ENCODE results near the gene KCNAB1. TPM values are rescaled to one million over a fixed set of nuclear protein-coding genes. Genes with fewer than 3 reads are reported as not detected.

The KCNAB1 gene
- total RNA-seq, 1 donor from 2014 or later = 0.79 TPM

DNA sequence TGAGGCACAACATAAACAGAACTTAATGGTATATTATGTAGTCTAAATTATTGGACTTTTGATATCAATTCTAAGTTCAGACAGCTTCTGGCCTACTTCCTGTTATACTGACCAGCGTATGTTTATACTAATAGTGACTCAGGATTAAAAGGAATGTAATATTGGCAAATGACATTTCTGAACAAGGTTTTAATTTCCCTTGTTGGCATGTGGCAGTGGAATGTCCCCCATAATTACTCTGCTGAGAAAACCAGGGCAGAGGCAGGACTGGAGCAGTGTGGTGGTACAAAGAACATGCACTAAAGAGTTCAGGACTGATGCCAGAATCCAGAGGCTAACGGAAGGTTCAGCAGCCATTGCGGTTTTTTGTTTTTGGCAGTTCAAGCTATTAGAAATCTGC, 184.0 kb downstream of the KCNAB1 start:
- peaks cover 5% of the 10 kb centered on the region for H3K27me3 Mint-ChIP-seq (ENCODE audit: low read depth)
- H3K36me3 Mint-ChIP-seq (ENCODE audit: low read depth) = no peaks in the 10 kb centered on the region
- H3K27ac Mint-ChIP-seq (ENCODE audit: unreplicated experiment) = no peak overlapping the region
- H3K4me3 Mint-ChIP-seq = no peak overlapping the region
- TF ChIP-seq, protein P1, sequence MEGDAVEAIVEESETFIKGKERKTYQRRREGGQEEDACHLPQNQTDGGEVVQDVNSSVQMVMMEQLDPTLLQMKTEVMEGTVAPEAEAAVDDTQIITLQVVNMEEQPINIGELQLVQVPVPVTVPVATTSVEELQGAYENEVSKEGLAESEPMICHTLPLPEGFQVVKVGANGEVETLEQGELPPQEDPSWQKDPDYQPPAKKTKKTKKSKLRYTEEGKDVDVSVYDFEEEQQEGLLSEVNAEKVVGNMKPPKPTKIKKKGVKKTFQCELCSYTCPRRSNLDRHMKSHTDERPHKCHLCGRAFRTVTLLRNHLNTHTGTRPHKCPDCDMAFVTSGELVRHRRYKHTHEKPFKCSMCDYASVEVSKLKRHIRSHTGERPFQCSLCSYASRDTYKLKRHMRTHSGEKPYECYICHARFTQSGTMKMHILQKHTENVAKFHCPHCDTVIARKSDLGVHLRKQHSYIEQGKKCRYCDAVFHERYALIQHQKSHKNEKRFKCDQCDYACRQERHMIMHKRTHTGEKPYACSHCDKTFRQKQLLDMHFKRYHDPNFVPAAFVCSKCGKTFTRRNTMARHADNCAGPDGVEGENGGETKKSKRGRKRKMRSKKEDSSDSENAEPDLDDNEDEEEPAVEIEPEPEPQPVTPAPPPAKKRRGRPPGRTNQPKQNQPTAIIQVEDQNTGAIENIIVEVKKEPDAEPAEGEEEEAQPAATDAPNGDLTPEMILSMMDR (conservative IDR thresholded peaks at IDR 0.05) = no peak
- peaks cover 2% of the 10 kb centered on the region for H3K9me3 Mint-ChIP-seq
- H3K4me1 Mint-ChIP-seq = no peaks in the 10 kb centered on the region
- DNase-seq (ENCODE audit: low read depth, low spot score) = no peak

DNA sequence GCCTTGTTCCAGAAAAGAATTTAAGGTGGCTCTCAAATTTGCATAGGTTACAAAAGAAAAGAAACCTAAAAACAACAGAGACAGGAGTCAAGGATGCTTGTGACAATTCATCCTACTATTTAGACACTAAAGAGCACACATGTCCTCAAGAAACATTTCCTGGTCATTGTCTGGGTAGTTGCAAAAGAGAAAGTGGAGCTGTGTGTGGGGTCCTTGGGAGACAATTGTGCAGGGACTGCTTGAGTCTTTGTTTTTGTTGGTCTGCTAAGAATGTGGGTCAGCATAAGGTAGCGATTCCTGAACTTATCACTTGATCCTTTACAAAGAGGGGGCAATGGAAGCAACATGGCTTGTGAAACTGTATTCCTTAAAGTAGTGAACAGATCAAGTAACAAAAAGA, 185.3 kb downstream of the KCNAB1 start:
- H3K4me1 Mint-ChIP-seq = no peaks in the 10 kb centered on the region
- no peak for DNase-seq (ENCODE audit: low read depth, low spot score)
- no peaks in the 10 kb centered on the region for H3K36me3 Mint-ChIP-seq (ENCODE audit: low read depth)
- H3K4me3 Mint-ChIP-seq = no peak overlapping the region
- H3K27ac Mint-ChIP-seq (ENCODE audit: unreplicated experiment) = no peak overlapping the region
- peaks cover 5% of the 10 kb centered on the region for H3K27me3 Mint-ChIP-seq (ENCODE audit: low read depth)
- no peaks in the 10 kb centered on the region for H3K9me3 Mint-ChIP-seq
- TF ChIP-seq, protein P1 (conservative IDR thresholded peaks at IDR 0.05) = no peak

DNA sequence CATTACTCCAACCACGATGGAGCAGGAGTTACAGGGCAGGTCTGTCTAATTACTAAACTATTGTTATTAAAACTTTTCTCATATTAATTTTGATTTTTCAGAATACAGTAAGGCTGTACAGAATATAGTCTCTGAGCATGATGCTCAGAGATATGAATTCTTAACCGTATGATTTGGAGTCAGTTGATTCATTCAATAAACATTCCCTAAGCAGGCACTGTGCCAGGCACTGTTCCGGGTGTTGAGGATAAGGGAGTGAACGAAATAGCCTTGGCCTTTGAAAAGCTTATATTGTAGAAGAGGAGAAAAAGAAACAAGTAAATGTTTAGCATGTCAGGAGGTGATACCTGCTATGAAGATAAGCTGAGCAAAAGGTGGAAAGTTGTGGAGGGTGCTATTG, 187.3 kb downstream of the KCNAB1 start:
- Mint-ChIP-seq H3K36me3 (ENCODE audit: low read depth) (no peaks in the 10 kb centered on the region), H3K4me1 (no peaks in the 10 kb centered on the region), H3K9me3 (no peaks in the 10 kb centered on the region), H3K4me3 (no peak overlapping the region), H3K27ac (ENCODE audit: unreplicated experiment) (no peak overlapping the region), H3K27me3 (ENCODE audit: low read depth) (peaks cover under 1% of the 10 kb centered on the region)
- TF ChIP-seq, protein P1 (conservative IDR thresholded peaks at IDR 0.05) = no peak
- DNase-seq (ENCODE audit: low read depth, low spot score) = no peak

DNA sequence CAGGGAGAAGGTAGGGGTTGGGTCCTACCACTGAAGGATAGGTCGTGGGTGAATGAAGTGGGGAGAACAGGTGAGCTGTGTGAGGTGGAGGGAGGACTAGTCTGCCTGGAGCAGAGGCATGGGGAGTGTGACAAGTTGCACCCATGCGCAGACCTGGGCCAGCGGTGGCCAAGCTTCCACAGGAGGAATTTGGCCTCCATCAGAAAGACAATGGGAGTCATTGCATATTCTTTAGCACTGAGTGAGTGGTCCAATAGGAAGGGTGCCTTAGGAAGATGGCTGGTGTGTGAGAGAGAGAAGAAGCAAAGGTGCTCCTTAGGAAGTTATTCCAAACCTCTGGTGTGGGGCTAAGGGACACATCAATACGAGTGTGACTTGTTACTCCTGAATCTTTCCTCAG, 191.1 kb downstream of the KCNAB1 start:
- no peaks in the 10 kb centered on the region for H3K36me3 Mint-ChIP-seq (ENCODE audit: low read depth)
- H3K4me3 Mint-ChIP-seq = no peak overlapping the region
- TF ChIP-seq, protein P1 (conservative IDR thresholded peaks at IDR 0.05) = no peak
- H3K27me3 Mint-ChIP-seq (ENCODE audit: low read depth) = peaks cover 5% of the 10 kb centered on the region
- DNase-seq (ENCODE audit: low read depth, low spot score) = no peak
- no peaks in the 10 kb centered on the region for H3K4me1 Mint-ChIP-seq
- H3K9me3 Mint-ChIP-seq = no peaks in the 10 kb centered on the region
- H3K27ac Mint-ChIP-seq (ENCODE audit: unreplicated experiment) = no peak overlapping the region

DNA sequence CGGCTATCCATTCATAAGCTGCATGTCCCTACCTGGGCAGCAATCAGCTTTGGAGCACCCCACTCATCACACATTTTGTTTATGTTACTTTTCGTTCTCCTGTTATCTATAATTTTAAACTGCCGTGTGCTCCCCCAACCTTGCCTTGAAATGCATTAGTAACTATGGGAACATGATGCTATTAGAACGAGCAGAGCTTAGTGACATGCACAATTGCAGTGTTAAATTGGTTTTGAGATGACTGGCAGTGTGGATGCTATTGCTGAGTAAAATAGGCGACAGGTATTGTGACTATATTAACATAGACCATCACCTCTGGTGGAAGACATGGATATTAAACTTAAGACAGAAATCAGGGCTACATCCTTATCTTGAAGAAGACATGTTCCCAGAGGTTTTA, 191.6 kb downstream of the KCNAB1 start:
- peaks cover 5% of the 10 kb centered on the region for H3K27me3 Mint-ChIP-seq (ENCODE audit: low read depth)
- no peak overlapping the region for H3K4me3 Mint-ChIP-seq
- no peaks in the 10 kb centered on the region for H3K4me1 Mint-ChIP-seq
- H3K36me3 Mint-ChIP-seq (ENCODE audit: low read depth) = no peaks in the 10 kb centered on the region
- no peaks in the 10 kb centered on the region for H3K9me3 Mint-ChIP-seq
- no peak for DNase-seq (ENCODE audit: low read depth, low spot score)
- no peak overlapping the region for H3K27ac Mint-ChIP-seq (ENCODE audit: unreplicated experiment)
- TF ChIP-seq, protein P1 (conservative IDR thresholded peaks at IDR 0.05) = no peak

DNA sequence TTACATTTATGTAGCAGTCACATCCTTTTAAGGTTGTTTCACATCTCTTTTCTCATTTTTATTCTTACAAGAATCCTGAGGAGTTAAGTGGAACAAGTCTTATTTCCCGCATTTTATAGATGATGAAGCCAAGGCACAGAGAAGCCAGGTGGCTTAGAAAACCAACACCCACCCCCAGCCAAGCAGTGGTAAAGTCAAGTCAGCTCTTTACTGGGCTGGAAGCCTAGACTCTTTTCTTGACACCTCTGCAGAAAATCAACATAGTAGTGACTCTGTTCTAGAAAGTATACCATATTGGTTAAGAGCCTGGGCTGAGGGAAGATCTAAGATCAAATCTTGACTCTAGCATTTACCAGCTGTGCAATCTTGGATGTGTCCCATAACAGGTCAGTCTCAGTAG, 195.7 kb downstream of the KCNAB1 start:
- Mint-ChIP-seq H3K27me3 (ENCODE audit: low read depth) (peaks cover 5% of the 10 kb centered on the region), H3K9me3 (no peaks in the 10 kb centered on the region), H3K27ac (ENCODE audit: unreplicated experiment) (no peak overlapping the region), H3K4me3 (no peak overlapping the region), H3K4me1 (peaks cover 6% of the 10 kb centered on the region), H3K36me3 (ENCODE audit: low read depth) (no peaks in the 10 kb centered on the region)
- DNase-seq (ENCODE audit: low read depth, low spot score) = no peak
- TF ChIP-seq, protein P1 (conservative IDR thresholded peaks at IDR 0.05) = no peak

All from neural crest cell (in vitro differentiated cells).